H1 (cell line): ENCODE measurements around the gene TSHR. TPM values are rescaled to one million over a fixed set of nuclear protein-coding genes. Genes with fewer than 3 reads are reported as not detected.

ENCODE experiments used
- CTCF ChIA-PET: fragments of 300-600 bp; sonication (Branson Sonifier 250); formaldehyde crosslinking; loops from one replicate; lab custom pipeline; 2021; ENCODE audit not compliant: partially characterized antibody; lab: Charles Lee
- POLR2A ChIA-PET: fragments of 300-600 bp; sonication (Branson Sonifier 250); formaldehyde crosslinking; loops from one replicate; lab custom pipeline; 2021; ENCODE audit warnings: inconsistent platforms; ENCODE audit not compliant: partially characterized antibody; lab: Charles Lee
- DNase-seq, 2 experiments: peaks; one replicate each; pipeline versions ENCODE4 v3.0.0 to v3.0.0-alpha.2; 2010 to 2022; ENCODE audit warnings: low spot score in 2 of 2, low read depth in 1 of 2, mixed read lengths in 1 of 2
- FAIRE-seq: peaks from 2 replicates; lab custom pipeline; 2011; peaks lifted over from hg19 to GRCh38; lab: Jason Lieb, UNC
- H2AFZ ChIP-seq: 2 replicates; pipeline ENCODE4 v1.8.1; 2012; ENCODE audit warnings: low read length, inconsistent platforms
- H2AK5ac ChIP-seq: 2 replicates; pipeline ENCODE4 v1.6.1; 2013; ENCODE audit warnings: low read depth, low read length
- H2BK120ac ChIP-seq: replicated peaks from 2 replicates; pipeline ENCODE3; 2013; ENCODE audit warnings: low read depth, low read length, inconsistent platforms
- H2BK12ac ChIP-seq: 2 replicates; pipeline ENCODE4 v1.6.1; 2013; ENCODE audit warnings: low read depth, low read length
- H2BK15ac ChIP-seq: 2 replicates; pipeline ENCODE4 v1.6.1; 2013; ENCODE audit warnings: low read length
- H2BK20ac ChIP-seq: 2 replicates; pipeline ENCODE4 v1.6.1; 2013; ENCODE audit warnings: low read length
- H2BK5ac ChIP-seq: 2 replicates; pipeline ENCODE4 v1.6.1; 2013; ENCODE audit warnings: low read depth, low read length
- H3K14ac ChIP-seq: 2 replicates; pipeline ENCODE4 v1.6.1; 2013; ENCODE audit warnings: inconsistent platforms; ENCODE audit not compliant: insufficient read length
- H3K18ac ChIP-seq: 2 replicates; pipeline ENCODE4 v1.6.1; 2013; ENCODE audit warnings: low read length; ENCODE audit errors: extremely low read depth
- H3K23ac ChIP-seq: 2 replicates; pipeline ENCODE4 v1.6.1; 2013; ENCODE audit warnings: inconsistent platforms; ENCODE audit not compliant: insufficient read length
- H3K23me2 ChIP-seq: 2 replicates; pipeline ENCODE4 v1.6.1; 2013; ENCODE audit warnings: low read depth, low read length
- H3K27ac ChIP-seq: 2 replicates; pipeline ENCODE4 v1.6.1; 2011; ENCODE audit warnings: low read depth, low read length, inconsistent platforms
- H3K27me3 ChIP-seq, 4 experiments: replicated peaks in 1 of 4; 1 replicate in 1 of 4; 2 replicates in 3 of 4; pipeline versions ENCODE4 v1.6.1 to v1.8.1; 2011 to 2013; ENCODE audit warnings: low read length in 3 of 4, mild to moderate bottlenecking in 3 of 4, inconsistent platforms in 2 of 4, mixed read lengths in 2 of 4, moderate library complexity in 1 of 4; ENCODE audit not compliant: control insufficient read depth in 3 of 4, insufficient read depth in 3 of 4; ENCODE audit errors: extremely low read depth in 1 of 4
- H3K36me3 ChIP-seq, 4 experiments: 2 replicates each; pipeline versions ENCODE4 v1.6.1 to v1.8.1; 2011 to 2013; ENCODE audit warnings: mild to moderate bottlenecking in 4 of 4, low read length in 3 of 4, moderate library complexity in 2 of 4, control low read depth in 1 of 4, inconsistent platforms in 1 of 4; ENCODE audit not compliant: insufficient read depth in 4 of 4, control insufficient read depth in 2 of 4
- H3K4ac ChIP-seq: replicated peaks from 2 replicates; pipeline ENCODE3; 2013; ENCODE audit warnings: low read length, low read depth, mixed read lengths, inconsistent platforms; ENCODE audit not compliant: insufficient read length
- H3K4me1 ChIP-seq, 4 experiments: replicated peaks in 1 of 4; 1 replicate in 1 of 4; 2 replicates in 3 of 4; pipeline versions ENCODE4 v1.6.1 to v1.8.1; 2011 to 2013; ENCODE audit warnings: low read length in 3 of 4, inconsistent platforms in 2 of 4, mixed read lengths in 1 of 4; ENCODE audit not compliant: insufficient read depth in 4 of 4, control insufficient read depth in 3 of 4
- H3K4me2 ChIP-seq, 2 experiments: 2 replicates each; pipeline versions ENCODE4 v1.6.1 to v1.8.1; 2011 to 2013; ENCODE audit warnings: low read depth in 2 of 2, low read length in 2 of 2, control low read depth in 1 of 2, inconsistent platforms in 1 of 2, mild to moderate bottlenecking in 1 of 2; ENCODE audit not compliant: insufficient read depth in 1 of 2
- H3K4me3 ChIP-seq, 4 experiments: fragments of 200-600, 300-600 bp in 1 of 4; sonication (generic), shearing (Covaris generic), sonication (Bioruptor Twin) in 1 of 4; 2 replicates each; pipeline versions ENCODE4 v1.5.1 to v1.8.1; 2011 to 2016; ENCODE audit warnings: low read length in 4 of 4, low read depth in 3 of 4, control low read depth in 2 of 4, inconsistent platforms in 2 of 4, mild to moderate bottlenecking in 2 of 4, mixed read lengths in 1 of 4, moderate library complexity in 1 of 4; ENCODE audit not compliant: insufficient read depth in 2 of 4; ENCODE audit errors: extremely low read depth in 1 of 4
- H3K56ac ChIP-seq: replicated peaks from 2 replicates; pipeline ENCODE3; 2013; ENCODE audit warnings: low read depth, mild to moderate bottlenecking, mixed read lengths, low read length, inconsistent platforms; ENCODE audit not compliant: insufficient read length
- H3K79me1 ChIP-seq: 2 replicates; pipeline ENCODE4 v1.6.1; 2013; ENCODE audit warnings: low read depth, low read length, control low read depth
- H3K79me2 ChIP-seq, 2 experiments: 2 replicates each; pipeline versions ENCODE4 v1.6.1 to v1.8.1; 2012 to 2013; ENCODE audit warnings: low read length in 2 of 2, mild to moderate bottlenecking in 2 of 2, inconsistent platforms in 1 of 2; ENCODE audit not compliant: insufficient read depth in 2 of 2, control insufficient read depth in 1 of 2
- H3K9ac ChIP-seq, 4 experiments: replicated peaks in 1 of 4; 1 replicate in 1 of 4; 2 replicates in 3 of 4; pipeline versions ENCODE4 v1.6.1 to v1.8.1; 2011 to 2013; ENCODE audit warnings: low read depth in 3 of 4, low read length in 3 of 4, control low read depth in 2 of 4, mild to moderate bottlenecking in 2 of 4, moderate library complexity in 2 of 4, inconsistent platforms in 1 of 4; ENCODE audit errors: extremely low read depth in 1 of 4
- H3K9me3 ChIP-seq, 2 experiments: 2 replicates each; pipeline versions ENCODE4 v1.6.1 to v1.8.1; 2012 to 2013; ENCODE audit warnings: mild to moderate bottlenecking in 2 of 2, moderate library complexity in 2 of 2, control low read depth in 1 of 2, inconsistent platforms in 1 of 2, low read depth in 1 of 2, low read length in 1 of 2, mixed read lengths in 1 of 2; ENCODE audit not compliant: insufficient read depth in 2 of 2
- H4K20me1 ChIP-seq, 2 experiments: replicated peaks in 1 of 2; 2 replicates each; pipeline versions ENCODE3 to v1.8.1; 2011 to 2013; ENCODE audit warnings: inconsistent platforms in 2 of 2, low read length in 2 of 2, mild to moderate bottlenecking in 1 of 2; ENCODE audit not compliant: insufficient read depth in 2 of 2, control insufficient read depth in 1 of 2
- H4K5ac ChIP-seq: 2 replicates; pipeline ENCODE4 v1.6.1; 2013; ENCODE audit warnings: low read length, low read depth, mixed read lengths, inconsistent platforms; ENCODE audit not compliant: insufficient read length
- H4K8ac ChIP-seq: 2 replicates; pipeline ENCODE4 v1.8.0; 2013; ENCODE audit warnings: mild to moderate bottlenecking, moderate library complexity, low read length, inconsistent platforms; ENCODE audit not compliant: insufficient read depth; ENCODE audit errors: extremely low read depth
- H4K91ac ChIP-seq: replicated peaks from 2 replicates; pipeline ENCODE3; 2013; ENCODE audit warnings: low read length, mixed read lengths, inconsistent platforms; ENCODE audit not compliant: insufficient read length
- BRCA1 ChIP-seq: IDR thresholded peaks from 2 replicates; pipeline ENCODE4 v1.6.1; 2012; ENCODE audit warnings: low read depth, low read length, improper control_type of control experiment
- CHD2 ChIP-seq: IDR thresholded peaks from 2 replicates; pipeline ENCODE4 v1.6.1; 2012; ENCODE audit warnings: low read length, improper control_type of control experiment
- CTBP2 ChIP-seq: IDR thresholded peaks from 2 replicates; pipeline ENCODE4 v1.7.0; 2011; ENCODE audit warnings: borderline replicate concordance, mild to moderate bottlenecking, moderate library complexity, mixed read lengths, low read length; ENCODE audit not compliant: insufficient read depth, insufficient read length
- CTCF ChIP-seq, 3 experiments: IDR thresholded peaks; 1 replicate in 2 of 3; 2 replicates in 1 of 3; pipeline versions ENCODE4 v1.5.1 to v1.6.1; 2011; ENCODE audit warnings: low read length in 3 of 3, mild to moderate bottlenecking in 3 of 3, inconsistent platforms in 2 of 3, low read depth in 1 of 3, moderate library complexity in 1 of 3; ENCODE audit not compliant: insufficient read depth in 1 of 3; ENCODE audit errors: control extremely low read depth in 1 of 3
- EZH2 ChIP-seq: fragments of 200-600 bp; sonication (generic); IDR thresholded peaks from 2 replicates; pipeline ENCODE4 v1.7.1; 2012; ENCODE audit warnings: low read depth, mild to moderate bottlenecking, moderate library complexity, low read length, inconsistent platforms; ENCODE audit not compliant: severe bottlenecking
- FOSL1 ChIP-seq: IDR thresholded peaks from 2 replicates; pipeline ENCODE4 v1.6.1; 2011; ENCODE audit warnings: mild to moderate bottlenecking, low read depth, low read length, moderate library complexity; ENCODE audit not compliant: insufficient read depth
- JUND ChIP-seq: IDR thresholded peaks from 2 replicates; pipeline ENCODE4 v1.6.1; 2011; ENCODE audit warnings: mild to moderate bottlenecking, improper control_type of control experiment, low read length
- KDM5A ChIP-seq: fragments of 200-600 bp; IDR thresholded peaks from 2 replicates; pipeline ENCODE4 v1.7.1; 2012; ENCODE audit warnings: mild to moderate bottlenecking, low read length, inconsistent platforms, mixed read lengths
- POLR2A ChIP-seq, 2 experiments: IDR thresholded peaks; 1 replicate in 1 of 2; 2 replicates in 1 of 2; pipeline ENCODE4 v1.6.1; 2011; ENCODE audit warnings: low read depth in 2 of 2, low read length in 2 of 2, mild to moderate bottlenecking in 2 of 2; ENCODE audit errors: control extremely low read depth in 1 of 2
- SRF ChIP-seq: IDR thresholded peaks from 2 replicates; pipeline ENCODE4 v1.6.1; 2011; ENCODE audit warnings: mild to moderate bottlenecking, low read depth, low read length, moderate library complexity
- WGBS, 2 experiments: shearing (Covaris generic) in 1 of 2; methylation state at CpG; one replicate each; pipeline versions ENCODE4 v1.1.6 to v1.1.7; 2013 to 2015; ENCODE audit warnings: low lambda C conversion rate in 2 of 2, mixed read lengths in 2 of 2, inconsistent platforms in 1 of 2, low coverage in 1 of 2, missing lambda C conversion rate in 1 of 2; ENCODE audit not compliant: insufficient replicate concordance in 2 of 2, insufficient coverage in 1 of 2, insufficient read length in 1 of 2; ENCODE audit errors: extremely low coverage in 1 of 2, missing lambda C conversion rate in 1 of 2; 5-methylcytosine and 5-hydroxymethylcytosine counted together
- polyA plus RNA-seq, 7 experiments: library from polyadenylated mRNA; depleted of rRNA in 3 of 7; stranded (reverse) in 5 of 7; unstranded in 2 of 7; fragments of >200 nt in 5 of 7; fragments of 200-250 nt in 2 of 7; gene quantifications; 1 replicate in 5 of 7; 2 replicates in 1 of 7; 4 replicates in 1 of 7; pipeline versions ENCODE4 v1.2.1 to v1.2.3, GENCODE V29; 2011 to 2013; ENCODE audit warnings: missing spikeins in 2 of 7, mixed read lengths in 2 of 7
- total RNA-seq: library from RNA; stranded (reverse); fragmentation: NEBNext Ultra II Directional; extraction: Animal tissue kit (Norgen Biotek cat#: 25700); gene quantifications from 2 replicates; pipeline ENCODE4 v1.2.1, GENCODE V29; 2021

Gene TSHR
- total and polyA plus RNA-seq, 2 of the 8 experiments (the other 6 are each of a cell fraction or from before 2014, with no cell fraction given), result 0.27 TPM; not detected in 1

GRCh38 chr14:81125536-81125935, 170.1 kb downstream of the TSHR start:
- no peaks in the 10 kb centered on the region for H3K79me2 ChIP-seq
- no peak overlapping the region for H3K14ac ChIP-seq
- H3K23ac ChIP-seq, result no peak overlapping the region
- no peaks in the 10 kb centered on the region for H3K4me1 ChIP-seq
- no peaks in the 10 kb centered on the region for H4K20me1 ChIP-seq
- no peak overlapping the region for H2BK20ac ChIP-seq
- TF ChIP-seq BRCA1 (no peak), POLR2A (IDR thresholded peaks at IDR 0.05; ENCODE audit: control extremely low read depth in 1 of 2, low read depth in 2 of 2, low read length in 2 of 2) (no peak), KDM5A (no peak), CTBP2 (no peak), EZH2 (no peak), CTCF (IDR thresholded peaks at IDR 0.05; ENCODE audit: control extremely low read depth in 1 of 3, insufficient read depth in 1 of 3, low read depth in 1 of 3, low read length in 3 of 3) (no peak), SRF (no peak), CHD2 (no peak), JUND (no peak), FOSL1 (no peak)
- DNase-seq (no peak), FAIRE-seq (no peak)
- H2BK12ac ChIP-seq, result no peak overlapping the region
- POLR2A ChIA-PET, result no interaction called here
- no peak overlapping the region for H2BK15ac ChIP-seq
- no peak overlapping the region for H3K4ac ChIP-seq
- no peaks in the 10 kb centered on the region; a peak in 1 of 4 replicates for H3K9me3 ChIP-seq
- H3K9ac ChIP-seq, result no peak overlapping the region
- H4K8ac ChIP-seq, result no peak overlapping the region
- no peak overlapping the region for H3K4me3 ChIP-seq
- H3K79me1 ChIP-seq, result no peaks in the 10 kb centered on the region
- no peak overlapping the region for H2BK120ac ChIP-seq
- H3K36me3 ChIP-seq, result no peaks in the 10 kb centered on the region
- H2AFZ ChIP-seq, result no peak overlapping the region
- H2BK5ac ChIP-seq, result no peak overlapping the region
- no peak overlapping the region for H3K56ac ChIP-seq
- no peak overlapping the region for H4K91ac ChIP-seq
- H2AK5ac ChIP-seq, result no peak overlapping the region
- no peak overlapping the region for H4K5ac ChIP-seq
- H3K27me3 ChIP-seq, result no peaks in the 10 kb centered on the region
- H3K23me2 ChIP-seq, result peaks cover 1% of the 10 kb centered on the region; the same call in 1 of the 2 replicates
- no peak overlapping the region for H3K18ac ChIP-seq
- no peak overlapping the region for H3K27ac ChIP-seq
- no peak overlapping the region for H3K4me2 ChIP-seq
- WGBS, 2 experiments, result 94% methylated on average over 4 of the region's 4 CpGs; no CpG with 5 or more reads in 1 of the 2 experiments
- CTCF ChIA-PET, result interaction anchor here (0.6 kb wide), 1 partner anchor 328 kb away, joined by 3 read pairs; no protein-coding TSS in a partner anchor
